Thymus (tissue), 14 donors: Measurements from ENCODE around the gene UNC5C. TPM values are rescaled to one million over a fixed set of nuclear protein-coding genes. Genes with fewer than 3 reads are reported as not detected.

ENCODE experiments used
- DNase-seq, 9 donors: peaks; one replicate each; pipeline ENCODE4 v3.0.0-alpha.2; 2013; ENCODE audit warnings: low spot score in 9 of 9, low read depth in 6 of 9, missing footprints in 1 of 9
- H3K27ac ChIP-seq, 2 donors: one replicate each; pipeline ENCODE4 v1.5.1; 2013; ENCODE audit warnings: control low read depth in 1 of 2, low read depth in 1 of 2, low read length in 1 of 2, mild to moderate bottlenecking in 1 of 2, moderate library complexity in 1 of 2
- H3K27me3 ChIP-seq, 2 donors: one replicate each; pipeline ENCODE4 v1.5.1; 2013; ENCODE audit warnings: low read length in 1 of 2; ENCODE audit not compliant: control insufficient read depth in 2 of 2, insufficient read depth in 1 of 2
- H3K36me3 ChIP-seq, 2 donors: one replicate each; pipeline ENCODE4 v1.5.1; 2013; ENCODE audit warnings: low read length in 1 of 2, mild to moderate bottlenecking in 1 of 2, moderate library complexity in 1 of 2; ENCODE audit not compliant: control insufficient read depth in 2 of 2, insufficient read depth in 2 of 2
- H3K4me1 ChIP-seq, 2 donors: one replicate each; pipeline ENCODE4 v1.5.1; 2013; ENCODE audit warnings: low read length in 2 of 2; ENCODE audit not compliant: control insufficient read depth in 2 of 2, insufficient read depth in 2 of 2
- H3K4me3 ChIP-seq, 2 donors: one replicate each; pipeline ENCODE4 v1.5.1; 2013; ENCODE audit warnings: low read length in 2 of 2, control low read depth in 1 of 2, mild to moderate bottlenecking in 1 of 2
- H3K9me3 ChIP-seq, 2 donors: one replicate each; pipeline ENCODE4 v1.5.1; 2013; ENCODE audit warnings: low read length in 1 of 2, mild to moderate bottlenecking in 1 of 2; ENCODE audit not compliant: control insufficient read depth in 2 of 2, insufficient read depth in 1 of 2
- WGBS: extraction: QIAGEN DNeasy Blood & Tissue Kit; methylation state at CpG from one replicate; pipeline ENCODE4 v1.1.7; 2013; 5-methylcytosine and 5-hydroxymethylcytosine counted together
- long read RNA-seq, 10 donors: transcript quantifications; one replicate each; lab custom pipeline, GENCODE V29; 2026
- polyA plus RNA-seq: library from polyadenylated mRNA; stranded (reverse); fragments of 200-250 nt; gene quantifications from one replicate; pipeline ENCODE4 v1.2.3, GENCODE V29; 2013
- total RNA-seq: library from RNA; stranded (reverse); fragments of 120-200 nt; gene quantifications from one replicate; pipeline ENCODE4 v1.2.4, GENCODE V29; 2013
- donor health status: healthy.

Gene UNC5C
- total RNA-seq (1.8 TPM), polyA plus RNA-seq (0.98 TPM)
- long read RNA-seq, donor 1: 0 reads
- long read RNA-seq, donor 2: 0 reads
- long read RNA-seq, donor 3: 0 reads
- long read RNA-seq, donor 4: 0 reads
- long read RNA-seq, donor 5: 0 reads
- long read RNA-seq, donor 6: 0 reads
- long read RNA-seq, donor 7: 0 reads
- long read RNA-seq, donor 8: 0 reads
- long read RNA-seq, donor 9: 0 reads
- long read RNA-seq, donor 10: 0 reads

GRCh38 chr4:95548738-95549245 lies at the start of gene UNC5C:
UNC5C (minus strand) TSS chr4:95548973.
- 1% methylated on average over 37 of the region's 37 CpGs for WGBS
- Histone ChIP-seq H3K4me3 (peak within 1 kb of the TSS; percentile 53 to 56), H3K27ac (peak within 1 kb of the TSS; percentile 25 to 38), H3K36me3 (no peaks in the 10 kb centered on the region), H3K4me1 (peaks cover 0 to 15% of the 10 kb centered on the region in 2 donors), H3K27me3 (peaks cover 29 to 62% of the 10 kb centered on the region in 2 donors), H3K9me3 (no peaks in the 10 kb centered on the region)
- DNase-seq: peak in 3 of 9 donors; percentile 10 to 41 (median 15)

DNA sequence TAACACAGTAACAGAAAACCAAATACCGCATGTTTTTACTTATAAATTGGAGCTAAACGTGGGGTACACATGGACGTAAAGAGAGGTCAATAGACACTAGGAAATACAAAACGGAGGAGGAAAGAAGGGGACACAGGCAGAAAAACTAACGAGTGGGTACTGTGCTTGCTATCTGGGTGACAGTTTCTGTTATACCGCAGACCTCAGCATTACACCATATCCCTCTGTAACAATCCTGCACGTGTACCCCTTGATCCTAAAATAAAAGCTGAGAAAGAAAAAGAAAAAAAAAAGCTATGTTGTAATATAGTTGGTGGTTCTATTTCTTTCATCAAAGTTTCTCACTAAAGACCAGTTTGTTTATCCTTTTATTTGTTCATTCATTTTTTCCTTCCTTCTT lies 47.9 kb upstream of the UNC5C start:
- H3K27ac ChIP-seq: no peak overlapping the region
- H3K4me1 ChIP-seq: no peaks in the 10 kb centered on the region
- H3K4me3 ChIP-seq: no peak overlapping the region
- H3K27me3 ChIP-seq: no peaks in the 10 kb centered on the region
- WGBS: 97% methylated on average over 7 of the region's 7 CpGs
- H3K36me3 ChIP-seq: no peaks in the 10 kb centered on the region
- H3K9me3 ChIP-seq: no peaks in the 10 kb centered on the region
- no peak for DNase-seq

DNA sequence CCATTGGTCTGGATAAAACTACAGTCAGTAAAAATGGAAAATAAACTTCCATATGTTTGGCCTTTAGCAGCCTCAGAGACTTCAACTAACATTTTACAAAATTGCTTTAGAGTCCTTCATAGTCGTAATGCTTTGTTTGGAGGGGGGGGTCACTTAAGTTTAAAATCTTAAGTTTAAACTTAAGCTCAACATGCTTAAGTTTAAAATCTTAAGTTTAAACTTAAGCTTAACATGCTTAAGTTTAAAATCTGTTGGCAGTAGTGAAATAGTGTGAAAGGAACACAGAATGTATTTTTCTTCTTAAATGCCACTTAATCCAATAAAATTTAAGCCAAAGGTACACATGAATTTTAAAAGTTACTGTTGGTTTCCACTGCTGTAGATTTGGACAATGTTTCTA lies 45.9 kb upstream of the UNC5C start:
- H3K27ac ChIP-seq: no peak overlapping the region
- no peaks in the 10 kb centered on the region for H3K27me3 ChIP-seq
- no peak for DNase-seq
- 100% methylated on average over 1 of the region's 1 CpG for WGBS
- H3K4me3 ChIP-seq: no peak overlapping the region
- H3K36me3 ChIP-seq: no peaks in the 10 kb centered on the region
- no peaks in the 10 kb centered on the region for H3K4me1 ChIP-seq
- H3K9me3 ChIP-seq: no peaks in the 10 kb centered on the region

GRCh38 chr4:95594013-95594412 lies 45.2 kb upstream of the UNC5C start:
- H3K9me3 ChIP-seq: no peaks in the 10 kb centered on the region
- DNase-seq: no peak
- H3K4me3 ChIP-seq: no peak overlapping the region
- WGBS: 100% methylated on average over 1 of the region's 1 CpG
- no peaks in the 10 kb centered on the region for H3K36me3 ChIP-seq
- no peaks in the 10 kb centered on the region for H3K27me3 ChIP-seq
- H3K27ac ChIP-seq: no peak overlapping the region
- H3K4me1 ChIP-seq: no peaks in the 10 kb centered on the region

- H3K27ac ChIP-seq: no peak overlapping the region
- no peaks in the 10 kb centered on the region for H3K9me3 ChIP-seq
- no peaks in the 10 kb centered on the region for H3K27me3 ChIP-seq
- no peaks in the 10 kb centered on the region for H3K36me3 ChIP-seq
- H3K4me3 ChIP-seq: no peak overlapping the region
- no peak for DNase-seq
- 86% methylated on average over 5 of the region's 5 CpGs for WGBS
- H3K4me1 ChIP-seq: no peaks in the 10 kb centered on the region
These were observed 42.5 kb upstream of the UNC5C start for GRCh38 chr4:95591278-95591677.

DNA sequence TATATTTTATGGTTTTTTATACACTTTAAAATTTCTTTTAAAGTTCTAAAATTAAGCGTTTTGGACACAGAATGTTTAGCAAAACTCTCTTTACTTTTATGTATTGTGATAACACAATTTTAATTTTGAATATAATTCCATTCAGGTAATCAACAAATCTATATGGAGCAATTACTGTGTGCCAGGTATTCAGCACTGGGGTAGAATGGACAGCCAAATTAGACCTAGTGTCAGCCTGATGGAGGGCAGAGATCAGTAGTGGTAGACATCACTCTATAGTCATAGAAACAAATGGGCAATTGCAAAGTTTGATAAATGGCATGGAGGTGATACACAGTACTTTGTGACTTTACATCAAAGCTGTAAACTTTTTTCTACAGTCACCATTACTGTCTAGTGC lies 41.8 kb upstream of the UNC5C start:
- H3K9me3 ChIP-seq: no peaks in the 10 kb centered on the region
- 92% methylated on average over 1 of the region's 1 CpG for WGBS
- DNase-seq: no peak
- no peak overlapping the region for H3K27ac ChIP-seq
- no peak overlapping the region for H3K4me3 ChIP-seq
- H3K27me3 ChIP-seq: no peaks in the 10 kb centered on the region
- no peaks in the 10 kb centered on the region for H3K4me1 ChIP-seq
- H3K36me3 ChIP-seq: no peaks in the 10 kb centered on the region

GRCh38 chr4:95585016-95585695 lies 36.4 kb upstream of the UNC5C start:
- 69% methylated on average over 5 of the region's 5 CpGs for WGBS
- no peaks in the 10 kb centered on the region for H3K27me3 ChIP-seq
- H3K9me3 ChIP-seq: peaks cover 0 to 4% of the 10 kb centered on the region in 2 donors
- H3K36me3 ChIP-seq: no peaks in the 10 kb centered on the region
- H3K4me3 ChIP-seq: no peak overlapping the region
- no peaks in the 10 kb centered on the region for H3K4me1 ChIP-seq
- DNase-seq: no peak
- no peak overlapping the region for H3K27ac ChIP-seq

- no peak for DNase-seq
- peaks cover 0 to 4% of the 10 kb centered on the region in 2 donors for H3K9me3 ChIP-seq
- WGBS: 79% methylated on average over 8 of the region's 8 CpGs
- no peaks in the 10 kb centered on the region for H3K36me3 ChIP-seq
- H3K4me3 ChIP-seq: no peak overlapping the region
- no peak overlapping the region for H3K27ac ChIP-seq
- H3K4me1 ChIP-seq: no peaks in the 10 kb centered on the region
- no peaks in the 10 kb centered on the region for H3K27me3 ChIP-seq
These were observed 31.5 kb upstream of the UNC5C start for GRCh38 chr4:95580226-95580625.

DNA sequence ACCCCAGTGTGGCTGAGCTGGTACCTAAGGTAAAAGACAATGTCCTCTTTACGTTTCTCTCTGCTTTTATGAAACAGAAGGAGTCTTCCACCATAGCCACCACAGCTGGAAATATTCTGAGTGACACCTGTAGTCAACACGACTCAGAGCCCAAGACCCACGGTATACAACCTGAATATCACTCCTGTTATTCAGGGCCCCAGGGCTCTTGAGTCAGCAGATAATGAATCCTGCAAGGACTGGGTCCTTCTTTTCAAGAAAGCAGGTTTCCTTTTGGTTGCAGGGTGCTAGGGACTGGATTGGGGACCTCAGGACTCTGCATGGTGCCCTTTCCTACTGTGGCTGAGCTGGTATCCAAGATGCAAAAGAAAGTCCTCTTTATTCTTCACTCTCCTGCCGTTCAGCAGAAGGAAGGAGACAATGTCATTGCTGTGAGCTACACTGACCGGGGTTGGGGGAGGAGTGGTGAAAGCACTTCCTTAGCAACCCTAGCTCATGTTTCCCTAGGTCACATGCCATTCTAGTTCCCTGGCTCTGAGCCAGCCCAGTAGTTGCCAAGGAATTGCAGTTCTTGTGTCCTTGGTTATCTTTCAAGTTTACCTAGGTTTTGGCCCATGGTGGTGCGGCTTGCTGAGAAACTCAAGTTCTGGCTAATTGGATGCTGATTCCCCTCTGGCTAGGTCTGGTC lies 23.7 kb upstream of the UNC5C start:
- no peaks in the 10 kb centered on the region for H3K27me3 ChIP-seq
- no peak overlapping the region for H3K27ac ChIP-seq
- DNase-seq: no peak
- 69% methylated on average over 6 of the region's 6 CpGs for WGBS
- no peaks in the 10 kb centered on the region for H3K4me1 ChIP-seq
- peaks cover 0 to 5% of the 10 kb centered on the region in 2 donors for H3K9me3 ChIP-seq
- H3K4me3 ChIP-seq: no peak overlapping the region
- no peaks in the 10 kb centered on the region for H3K36me3 ChIP-seq
